ENCODE results near the gene ERG28.

Gene ERG28

DNA sequence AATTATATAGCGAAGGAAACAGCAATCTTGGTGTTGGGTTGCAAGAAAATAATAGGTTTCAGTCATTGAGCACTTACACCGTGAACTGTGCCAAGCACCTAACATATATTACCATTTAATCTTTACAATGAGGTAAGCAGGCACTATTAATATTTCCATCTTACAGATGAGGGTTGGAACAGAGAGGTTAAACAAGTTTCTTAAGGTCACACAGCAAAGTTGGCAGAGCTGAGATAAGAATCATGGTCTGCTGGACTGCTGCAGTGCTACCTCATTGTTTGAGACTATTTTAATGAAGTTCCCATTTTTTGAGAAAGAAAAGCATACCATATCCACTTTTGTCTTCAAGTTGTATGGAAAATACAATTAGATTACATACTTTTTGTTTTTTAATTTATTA, 1.7 kb downstream of the ERG28 start:
- DNase-seq (ENCODE audit: low read depth in 2 of 2), result no peak

DNA sequence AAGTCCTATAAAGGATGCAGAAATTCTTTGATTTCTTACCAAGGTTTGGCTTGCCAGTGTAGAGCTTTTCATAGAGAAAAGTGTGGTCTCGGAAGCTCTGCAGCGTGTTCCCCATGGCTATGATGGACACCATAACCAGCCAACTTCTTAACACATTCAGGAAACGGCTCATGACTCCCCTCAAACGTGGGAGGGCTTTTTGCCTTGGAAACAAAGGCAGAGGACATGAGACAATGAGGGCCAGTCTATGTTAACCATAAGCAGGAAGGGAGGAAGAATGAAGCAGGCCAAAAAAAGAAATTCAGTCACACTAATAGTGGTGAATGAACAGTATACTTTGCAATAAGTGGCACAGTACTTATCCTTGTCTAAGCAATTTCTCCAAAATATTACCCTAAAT, 3.3 kb downstream of the ERG28 start:
- DNase-seq (ENCODE audit: low read depth in 2 of 2), result no peak

DNA sequence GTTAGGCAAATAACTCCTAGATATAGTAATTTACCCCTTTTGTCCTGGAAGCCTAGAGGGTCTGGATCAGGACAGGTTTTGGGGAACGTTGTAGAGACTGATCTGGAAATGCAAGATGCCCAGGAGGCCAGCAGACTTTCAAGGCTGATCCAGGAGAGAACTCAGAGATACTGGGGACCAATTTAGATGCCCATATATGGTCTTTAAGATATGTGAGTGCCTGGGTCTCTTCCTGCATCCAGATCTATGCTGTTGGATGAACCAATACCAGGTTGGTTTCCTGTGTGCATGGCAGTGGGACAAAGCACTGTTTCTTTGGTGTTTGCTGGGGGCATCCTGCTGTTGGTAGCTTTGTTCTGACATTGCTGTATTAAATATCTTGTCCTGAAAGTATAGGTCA, 5.4 kb downstream of the ERG28 start:
- DNase-seq (ENCODE audit: low read depth in 2 of 2), result no peak

DNA sequence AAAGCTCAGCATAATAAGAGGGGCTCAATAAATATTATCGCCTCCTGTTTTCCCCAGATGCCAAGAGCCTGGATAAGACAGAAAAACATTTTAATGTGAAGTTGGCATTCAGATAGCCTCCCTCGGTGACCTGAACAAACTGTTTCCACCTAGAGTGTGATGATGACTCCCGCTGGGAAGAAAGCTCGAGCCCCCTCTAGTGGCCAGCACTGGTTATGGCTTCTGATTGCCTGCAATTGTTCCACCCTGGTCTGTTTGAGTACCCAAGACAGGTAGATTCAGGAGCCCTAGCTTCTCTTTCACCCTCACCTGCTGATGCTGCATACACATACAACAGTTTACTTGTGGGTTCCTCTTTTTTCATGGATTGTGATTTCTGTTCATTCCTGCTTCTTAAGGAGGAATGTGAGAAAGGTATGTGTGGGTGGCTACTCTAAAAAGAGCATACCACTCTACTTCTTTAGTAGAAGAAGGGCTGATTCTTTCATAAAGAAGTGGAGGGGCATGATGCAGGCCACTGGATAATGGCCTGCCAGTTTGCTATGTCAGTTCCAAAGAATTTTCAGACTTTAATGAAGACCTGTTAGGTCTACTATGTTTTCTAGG, 6.4 kb downstream of the ERG28 start:
- DNase-seq (ENCODE audit: low read depth in 2 of 2), result peak; percentile 74 to 83

DNA sequence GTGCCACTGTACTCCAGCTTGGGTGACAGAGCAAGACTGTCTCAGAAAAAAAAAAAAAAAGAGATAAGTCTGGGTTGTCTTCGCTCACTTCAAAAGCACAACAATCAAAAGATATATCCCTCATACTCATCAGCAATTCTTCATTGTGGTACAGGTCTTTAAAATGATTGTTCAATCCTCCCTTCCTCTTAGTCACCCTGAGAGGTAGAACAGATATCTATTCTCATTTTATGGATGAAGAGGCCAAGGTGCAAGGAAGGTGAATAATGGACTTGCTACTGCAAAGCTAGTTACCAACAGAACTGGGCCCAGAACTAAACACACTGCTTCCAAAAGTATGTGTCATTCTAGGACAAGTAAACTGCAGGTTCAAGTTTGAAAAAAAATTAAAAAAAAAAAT, 7.1 kb downstream of the ERG28 start:
- no peak for DNase-seq (ENCODE audit: low read depth in 2 of 2)

DNA sequence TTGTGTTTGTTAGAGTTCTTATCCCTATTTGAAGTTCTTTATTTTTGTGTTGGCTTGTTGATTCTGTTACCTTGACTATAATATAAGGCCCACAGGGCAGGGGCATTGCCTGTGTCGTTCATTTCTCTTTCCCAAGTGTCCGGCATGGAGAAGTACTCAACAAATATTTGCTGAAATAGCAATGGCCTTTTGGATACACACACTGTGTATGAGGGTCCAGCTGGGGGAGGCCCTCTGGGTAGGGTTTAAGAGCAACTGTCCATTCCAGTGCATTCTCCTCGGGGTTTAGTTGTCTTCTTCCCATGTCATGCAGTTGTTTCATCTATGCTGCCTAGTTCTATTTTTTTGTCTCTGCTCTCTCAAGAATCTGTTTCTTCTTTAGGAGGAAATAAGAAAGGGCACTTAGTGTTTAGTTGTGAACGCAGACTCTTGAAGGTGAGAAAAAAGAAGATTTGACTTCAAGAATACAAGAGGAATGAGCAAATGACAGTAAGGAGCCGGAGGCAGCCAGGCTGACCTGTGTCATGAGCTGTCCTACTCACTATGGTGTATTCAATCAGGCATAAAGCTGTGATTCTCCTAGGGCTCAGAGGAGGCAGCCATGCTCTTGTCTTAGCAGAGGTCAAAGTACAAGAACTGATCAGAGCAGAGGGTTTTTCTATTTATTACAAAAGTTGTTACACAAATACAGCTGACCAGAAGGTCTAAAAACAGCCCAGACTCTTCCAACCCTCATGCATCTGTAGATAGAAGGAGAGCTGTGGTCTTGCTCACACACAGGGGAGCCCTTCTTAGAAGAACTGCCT, 10.2 kb downstream of the ERG28 start:
- no peak for DNase-seq (ENCODE audit: low read depth in 2 of 2)

DNA sequence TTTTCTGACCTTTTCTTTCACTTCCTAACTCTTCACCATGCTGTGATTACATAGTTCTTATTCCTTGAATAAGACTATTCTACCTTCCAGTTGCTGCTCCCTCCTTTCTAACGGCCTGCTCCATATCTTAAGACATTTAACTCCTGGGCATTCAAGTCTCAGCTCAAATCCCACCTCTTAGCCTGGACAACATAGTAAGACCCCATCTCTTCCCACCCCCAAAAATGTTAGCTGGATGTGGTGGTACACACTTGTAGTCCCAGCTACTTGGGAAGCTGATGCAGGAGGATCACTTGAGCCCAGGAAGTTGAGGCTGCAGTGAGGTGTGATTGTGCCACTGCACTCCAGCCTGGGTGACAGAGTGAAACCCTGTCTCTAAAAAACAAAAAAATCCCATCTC, 10.9 kb downstream of the ERG28 start:
- DNase-seq (ENCODE audit: low read depth in 2 of 2), result no peak

DNA sequence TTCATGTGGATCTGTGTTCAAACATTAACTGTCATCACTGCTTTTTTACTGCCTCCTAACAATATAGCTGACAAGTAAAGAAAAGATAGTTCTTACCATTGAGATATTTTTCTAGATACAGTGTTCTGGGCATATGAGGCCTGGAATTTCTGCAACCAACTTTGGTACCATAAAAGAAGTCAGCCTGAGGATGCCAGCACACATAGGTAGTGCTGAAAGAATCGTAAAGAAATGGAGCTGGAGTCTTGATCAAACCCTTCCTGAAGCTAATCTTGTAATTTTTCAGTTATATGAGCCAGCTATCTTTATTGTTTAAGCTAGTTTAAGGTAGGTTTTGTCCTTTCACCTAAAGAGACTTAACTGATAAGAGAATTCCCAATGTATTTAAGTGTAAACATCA, 11.3 kb downstream of the ERG28 start:
- no peak for DNase-seq (ENCODE audit: low read depth in 2 of 2)

DNA sequence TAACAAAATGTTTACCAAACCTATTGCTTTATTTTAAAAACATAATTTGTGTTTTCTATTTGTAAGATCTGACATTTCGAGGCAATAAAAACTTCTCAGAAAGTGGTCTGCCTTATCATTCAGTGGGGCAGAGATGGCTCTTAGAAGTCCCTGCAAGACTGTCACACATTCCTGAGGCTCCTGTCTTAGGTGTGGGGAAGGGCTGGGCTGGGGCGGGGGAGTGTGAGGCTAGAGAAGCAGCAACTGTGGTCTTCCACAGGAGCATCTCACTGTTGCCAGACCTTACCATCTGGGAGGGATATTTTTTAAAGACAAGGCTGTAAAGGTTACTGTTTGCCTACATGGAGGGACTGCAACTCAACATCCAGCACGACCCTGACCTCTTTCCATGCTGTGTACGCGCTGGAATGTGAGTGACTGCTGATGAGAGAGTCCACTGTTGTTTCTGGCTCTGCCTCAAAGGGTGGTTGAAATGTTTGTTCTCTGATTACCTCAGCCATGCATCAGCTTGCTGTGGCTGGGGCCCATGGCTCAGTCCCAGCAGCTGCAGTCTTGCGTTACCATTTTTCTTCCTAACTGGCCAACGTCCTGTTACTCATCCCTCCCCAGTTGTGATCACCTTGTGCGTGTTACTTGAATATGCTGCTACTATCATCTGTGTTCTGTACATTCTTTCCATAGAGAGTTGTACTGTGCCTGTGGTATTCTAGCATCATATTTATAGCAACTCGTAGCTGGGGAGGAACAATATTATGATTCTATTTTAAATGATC, 12.4 kb downstream of the ERG28 start:
- DNase-seq (ENCODE audit: low read depth in 2 of 2), result no peak

DNA sequence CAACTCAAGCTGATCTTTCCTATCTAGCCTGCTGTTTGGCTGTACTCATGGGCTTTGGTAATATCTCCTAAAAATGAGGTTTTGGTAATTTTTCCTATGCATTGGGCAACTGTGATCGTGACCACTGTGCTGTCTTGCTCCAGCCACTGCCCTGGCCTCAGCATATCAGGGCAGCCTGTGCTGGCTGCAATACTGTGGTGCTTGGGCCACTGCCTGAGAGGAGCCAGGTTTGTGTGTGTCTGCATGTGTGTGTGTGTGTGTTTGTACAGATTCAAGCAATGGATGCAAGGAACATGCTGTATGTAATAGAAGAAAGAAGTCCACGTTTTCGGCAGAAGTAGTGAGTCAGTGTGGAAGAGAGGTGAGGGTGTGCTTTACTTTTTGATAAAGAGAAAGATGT, 13.0 kb downstream of the ERG28 start:
- DNase-seq (ENCODE audit: low read depth in 2 of 2), result no peak

DNA sequence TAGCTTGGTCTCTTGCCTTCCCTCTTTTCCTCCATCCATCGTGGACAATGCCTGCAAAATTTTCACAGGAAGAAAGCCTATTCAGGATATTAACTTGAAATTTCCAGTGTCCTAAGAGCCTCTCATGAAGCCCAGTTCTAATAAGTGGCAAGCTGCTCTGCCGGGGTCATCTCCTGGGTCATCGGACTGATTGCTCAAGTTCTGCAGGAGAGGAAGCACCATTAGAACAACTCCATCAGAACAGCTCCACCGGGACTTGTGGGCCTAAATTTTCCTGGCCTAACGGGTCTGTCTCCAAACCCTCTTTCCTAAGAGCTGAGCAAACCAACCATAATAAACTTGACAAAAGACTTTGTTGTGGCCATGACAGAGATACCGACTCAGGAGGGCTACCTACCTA, 13.9 kb downstream of the ERG28 start:
- DNase-seq (ENCODE audit: low read depth in 2 of 2), result no peak

DNA sequence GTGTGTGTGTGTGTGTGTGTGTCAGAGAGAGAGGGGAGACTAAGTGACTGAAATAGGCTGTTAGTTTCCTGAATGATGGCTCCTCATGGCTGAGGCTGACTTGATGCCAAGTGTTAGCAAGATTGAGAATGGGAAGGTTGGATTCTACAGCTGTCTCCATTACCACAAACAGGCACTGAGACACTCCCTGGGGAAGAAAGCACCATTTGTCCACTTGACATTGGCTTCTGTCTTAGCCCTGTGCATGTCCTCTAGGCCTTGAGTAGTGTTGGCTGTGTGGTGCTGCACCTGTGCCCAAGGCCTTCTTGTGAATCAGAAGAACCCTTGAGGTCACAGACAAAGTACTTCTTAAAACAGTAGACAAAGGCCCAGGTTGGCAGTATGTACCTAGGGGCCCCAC, 15.6 kb downstream of the ERG28 start:
- DNase-seq (ENCODE audit: low read depth in 2 of 2), result no peak

DNA sequence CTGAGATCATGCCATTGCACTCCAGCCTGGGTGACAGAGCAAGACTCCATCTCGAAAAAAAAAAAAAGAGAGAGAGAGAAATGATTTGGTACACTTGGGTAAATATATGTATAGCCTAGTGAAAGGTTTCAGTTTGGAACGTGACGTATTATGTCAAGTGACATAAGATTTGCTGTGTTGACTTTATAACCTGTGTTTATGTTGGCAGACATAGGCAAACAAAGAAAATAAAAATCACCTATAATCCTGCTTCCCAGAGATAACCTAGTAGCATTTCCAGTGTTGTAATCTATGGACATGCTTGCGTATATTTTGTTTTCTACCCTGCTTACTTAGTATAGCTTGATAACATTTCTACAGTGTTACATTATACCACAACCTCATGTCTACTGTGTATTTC, 16.7 kb downstream of the ERG28 start:
- DNase-seq (ENCODE audit: low read depth in 2 of 2), result no peak

DNA sequence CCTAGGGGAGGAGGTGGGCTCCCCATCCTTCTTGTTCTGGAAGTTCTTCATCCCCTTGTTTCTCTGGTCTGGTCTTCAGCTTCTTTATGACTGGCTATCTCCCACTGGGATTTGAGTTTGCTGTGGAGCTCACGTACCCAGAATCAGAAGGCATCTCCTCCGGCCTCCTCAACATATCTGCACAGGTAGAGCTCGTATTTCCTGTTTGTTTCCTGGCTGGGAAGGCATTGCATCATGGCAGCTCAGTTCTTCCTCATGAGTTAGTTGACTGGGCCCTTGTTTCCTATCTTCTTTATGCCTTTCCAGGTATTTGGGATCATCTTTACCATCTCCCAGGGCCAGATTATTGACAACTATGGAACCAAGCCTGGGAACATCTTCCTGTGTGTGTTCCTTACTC, 19.8 kb downstream of the ERG28 start:
- DNase-seq (ENCODE audit: low read depth in 2 of 2), result no peak

DNA sequence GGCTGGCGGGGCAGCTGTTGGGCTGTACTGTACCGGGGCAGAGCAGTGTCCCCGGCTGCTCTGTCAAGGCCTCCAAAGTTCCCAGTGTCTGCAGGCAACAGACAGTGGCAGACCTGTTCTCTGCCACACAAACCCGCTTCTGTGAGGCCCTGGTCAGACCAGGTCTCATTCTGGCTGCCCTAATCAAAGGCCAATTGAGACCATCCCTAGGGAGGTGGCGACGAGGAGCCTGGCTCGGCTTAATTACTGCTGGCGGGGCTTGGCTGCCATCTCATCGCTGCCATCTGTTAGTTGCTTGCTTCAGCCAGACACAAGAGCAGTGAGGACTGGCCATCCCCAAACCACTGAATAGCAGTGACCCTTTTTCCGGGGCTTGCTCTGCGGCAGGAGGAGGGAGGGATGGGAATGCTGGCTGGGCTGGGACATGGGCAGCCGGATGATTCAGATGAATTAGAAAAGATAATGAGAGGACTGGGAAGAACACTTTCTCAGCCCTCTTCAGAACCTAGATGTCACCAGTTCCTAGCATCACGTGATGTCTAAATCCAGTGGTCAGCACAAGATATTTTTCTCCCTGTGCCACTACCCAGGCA, 24.5 kb downstream of the ERG28 start:
- DNase-seq (ENCODE audit: low read depth in 2 of 2), result no peak

DNA sequence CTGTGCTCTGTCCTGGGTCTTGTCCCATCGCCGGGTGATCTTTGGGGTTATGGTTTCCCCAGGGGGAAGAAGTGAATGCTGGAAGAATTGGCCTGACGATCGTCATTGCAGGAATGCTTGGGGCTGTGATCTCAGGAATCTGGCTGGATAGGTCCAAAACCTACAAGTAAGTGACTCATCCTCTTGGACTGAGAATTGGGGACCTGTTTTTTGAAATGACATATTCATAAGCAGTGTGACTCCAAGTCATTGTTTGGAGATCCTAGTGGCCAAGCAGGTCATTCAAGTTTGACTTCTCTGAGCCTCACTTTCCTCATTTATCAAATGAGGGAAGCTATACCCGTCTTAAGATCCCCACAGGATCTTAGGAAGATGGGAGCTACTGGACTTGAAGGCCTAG, 25.8 kb downstream of the ERG28 start:
- no peak for DNase-seq (ENCODE audit: low read depth in 2 of 2)

DNA sequence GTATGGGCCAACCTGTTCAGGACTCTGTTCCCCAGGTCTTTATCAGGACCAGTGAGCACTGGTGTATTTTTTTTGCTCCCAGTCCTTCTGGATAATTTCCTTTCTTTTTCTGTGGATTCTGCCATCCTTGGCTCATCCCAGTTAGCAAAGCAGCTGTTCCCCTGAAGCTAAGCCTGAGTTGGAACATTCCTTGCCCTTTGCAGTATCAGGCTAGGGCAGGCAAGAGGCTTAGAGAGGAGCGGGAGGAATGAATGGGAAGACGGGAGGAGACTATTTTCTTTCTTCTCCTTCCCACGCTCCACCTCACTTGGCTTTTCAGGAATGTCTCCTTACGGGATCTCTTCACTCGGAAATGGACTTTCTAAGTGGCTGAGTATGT, 29.2 kb downstream of the ERG28 start:
- no peak for DNase-seq (ENCODE audit: low read depth in 2 of 2)

DNA sequence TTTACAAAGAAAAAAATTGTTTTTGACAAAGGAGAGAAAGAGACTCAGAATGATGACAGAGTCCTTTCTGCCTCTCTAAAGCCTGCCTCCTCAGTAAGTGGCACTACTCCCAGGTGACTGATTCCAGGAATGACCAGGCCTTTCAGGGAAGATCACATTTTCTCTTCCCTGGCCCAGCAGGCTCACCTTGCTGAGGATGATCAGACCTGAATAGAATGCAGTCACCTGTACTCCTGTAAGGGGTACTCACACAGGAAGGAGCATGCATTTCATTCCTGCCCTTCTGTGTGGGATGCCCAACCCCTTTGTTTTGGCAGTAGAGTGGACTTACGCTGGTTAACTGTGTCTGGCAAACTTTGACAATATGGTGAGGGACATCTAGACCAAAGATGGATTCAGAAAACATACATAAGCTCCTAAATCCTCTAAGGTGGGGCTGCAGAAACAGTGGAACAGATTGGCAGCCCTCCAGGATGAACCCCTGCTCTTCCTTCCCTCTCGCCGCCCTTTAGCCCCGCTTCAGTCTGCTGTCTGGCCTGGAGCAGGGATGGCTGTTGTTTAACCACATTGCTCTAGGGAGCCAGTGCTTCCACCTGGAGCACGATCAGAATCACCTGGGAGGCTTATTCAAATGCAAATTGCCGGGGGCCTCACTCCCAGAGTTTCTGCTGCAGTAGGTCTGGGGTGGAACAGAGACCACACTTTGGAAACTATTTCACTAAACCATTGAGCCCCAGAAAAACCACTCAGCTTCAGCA, 29.8 kb downstream of the ERG28 start:
- no peak for DNase-seq (ENCODE audit: low read depth in 2 of 2)

DNA sequence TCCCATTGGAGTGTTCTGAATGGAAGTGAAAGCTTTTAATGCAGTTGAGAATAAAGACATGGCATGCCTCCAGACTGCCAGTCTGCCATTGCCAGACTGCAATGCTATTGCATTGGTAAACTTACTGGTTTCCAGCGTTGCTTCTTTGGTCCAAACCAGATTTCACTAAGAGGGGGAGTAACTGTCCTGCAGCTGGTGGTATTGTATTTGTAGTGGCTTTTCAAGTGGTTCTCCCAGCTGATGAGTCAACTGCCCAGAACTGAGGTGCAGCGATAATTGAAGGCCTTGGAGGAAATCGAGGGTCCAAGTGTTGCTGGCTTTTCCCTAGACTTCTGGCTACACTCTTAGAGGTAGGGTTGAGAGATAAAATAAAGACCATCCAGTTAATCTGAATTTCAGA, 31.9 kb downstream of the ERG28 start:
- DNase-seq (ENCODE audit: low read depth in 2 of 2), result no peak

DNA sequence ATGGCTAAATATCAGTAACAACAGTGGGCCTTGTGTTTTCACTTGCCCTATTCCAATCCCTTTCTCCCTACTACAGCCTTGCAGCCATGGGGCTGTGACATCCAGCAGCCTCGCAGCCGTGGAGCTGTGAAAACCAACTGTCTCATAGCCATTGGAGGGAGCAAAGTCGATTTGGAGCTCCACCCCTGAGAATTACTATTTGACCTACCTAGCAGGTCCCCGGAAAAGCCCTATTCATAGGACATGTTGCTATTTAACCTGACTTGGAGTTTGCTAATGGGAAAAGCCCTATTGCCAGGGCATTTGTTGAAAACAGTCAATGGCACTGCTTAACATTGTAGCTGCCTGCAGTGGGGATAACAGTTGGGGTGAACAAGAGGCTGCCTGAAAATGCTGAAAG, 33.3 kb downstream of the ERG28 start:
- DNase-seq (ENCODE audit: low read depth in 2 of 2), result no peak

DNA sequence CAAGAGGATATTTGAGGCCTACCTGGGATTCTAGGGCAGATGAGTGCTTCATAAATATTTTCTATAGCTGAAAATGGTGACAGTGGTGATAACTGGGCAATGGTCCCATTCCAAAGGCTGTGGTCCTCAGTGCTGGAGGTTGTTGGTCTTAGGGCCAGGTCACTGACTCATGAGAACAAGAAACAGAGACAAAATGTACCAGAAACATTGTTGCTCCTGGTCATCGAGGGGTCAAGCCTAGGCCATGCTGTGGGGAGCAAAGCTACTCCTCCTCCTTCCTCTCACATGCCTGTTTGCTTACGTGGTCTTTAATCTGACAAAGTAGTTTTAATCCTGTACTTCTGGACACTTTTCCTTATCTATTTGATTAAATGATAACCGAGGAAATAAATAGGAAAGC, 33.8 kb downstream of the ERG28 start:
- no peak for DNase-seq (ENCODE audit: low read depth in 2 of 2)

DNA sequence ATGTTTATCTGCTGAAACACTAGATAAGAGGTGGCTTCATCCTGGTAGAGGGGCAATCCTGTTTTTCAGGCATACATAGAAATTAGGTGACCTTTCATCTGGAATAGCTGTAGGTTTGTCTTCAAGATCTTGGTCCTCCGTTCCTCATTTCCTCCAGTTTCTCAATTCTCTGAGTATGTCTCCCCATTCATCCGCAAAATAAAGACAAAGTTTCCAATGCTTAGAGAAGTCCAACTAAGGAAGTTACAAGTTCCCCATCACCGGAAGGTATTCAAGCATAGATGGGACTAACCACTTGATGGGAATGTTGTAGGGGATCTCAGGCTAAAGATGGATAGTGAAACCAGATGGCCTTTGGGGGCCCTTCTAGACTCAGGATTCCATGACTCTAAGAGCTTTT, 34.3 kb downstream of the ERG28 start:
- no peak for DNase-seq (ENCODE audit: low read depth in 2 of 2)

Data from stimulated activated CD4-positive, alpha-beta T cell treated with anti-CD3 and anti-CD28 coated beads, Interleukin-1b, Interleukin-23, amount 100 ng/mL, for 4 hours (primary cell).